ENCODE results near the gene AHCY.
A peak's percentile ranks its signal among the peaks of the same experiment; 100 is the strongest.
"Not testable (repeated sequence)": the region's sequence is repeated elsewhere in the genome, so short reads cannot be mapped to it uniquely, and the experiment has no call there.

AHCY gene

DNA sequence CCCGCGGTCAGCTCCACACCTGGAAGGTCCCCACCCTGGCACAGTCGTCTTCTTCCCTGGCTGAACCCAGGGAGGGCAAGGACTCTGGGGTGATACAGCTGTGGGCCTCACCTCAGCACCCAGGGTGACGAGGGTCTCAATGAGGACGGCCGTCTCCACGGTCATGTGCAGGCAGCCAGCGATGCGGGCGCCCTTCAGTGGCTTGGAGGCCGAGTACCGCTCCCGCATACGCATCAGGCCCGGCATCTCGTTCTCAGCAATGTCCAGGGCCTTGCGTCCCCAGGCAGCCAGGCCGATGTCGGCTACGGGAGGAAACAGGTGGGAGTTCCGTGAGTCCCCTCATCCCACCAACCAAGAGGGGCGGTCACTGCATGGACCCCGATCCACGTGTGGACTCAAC lies 7.9 kb downstream of the AHCY start:
- DNase-seq: no peak

DNA sequence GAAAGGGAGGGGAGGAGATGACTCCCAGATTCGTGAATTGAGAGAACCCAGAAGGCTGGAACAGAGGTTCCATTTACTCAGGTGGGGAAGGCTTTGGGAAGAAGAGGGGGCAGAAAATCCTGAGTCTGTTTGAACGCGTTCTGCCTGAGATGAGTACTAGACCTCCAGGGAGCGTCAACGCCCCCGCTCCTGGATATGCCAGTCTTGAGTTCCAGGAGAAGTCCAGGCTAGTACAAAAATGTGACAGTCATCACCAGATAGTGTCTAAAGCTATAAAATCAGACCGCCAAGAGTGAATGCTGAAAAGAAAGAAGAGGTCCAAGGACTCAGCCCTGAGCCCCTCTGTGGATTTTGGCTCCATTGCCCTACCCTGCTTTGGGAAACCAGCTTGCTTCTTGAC lies 8.6 kb downstream of the AHCY start:
- DNase-seq: no peak

DNA sequence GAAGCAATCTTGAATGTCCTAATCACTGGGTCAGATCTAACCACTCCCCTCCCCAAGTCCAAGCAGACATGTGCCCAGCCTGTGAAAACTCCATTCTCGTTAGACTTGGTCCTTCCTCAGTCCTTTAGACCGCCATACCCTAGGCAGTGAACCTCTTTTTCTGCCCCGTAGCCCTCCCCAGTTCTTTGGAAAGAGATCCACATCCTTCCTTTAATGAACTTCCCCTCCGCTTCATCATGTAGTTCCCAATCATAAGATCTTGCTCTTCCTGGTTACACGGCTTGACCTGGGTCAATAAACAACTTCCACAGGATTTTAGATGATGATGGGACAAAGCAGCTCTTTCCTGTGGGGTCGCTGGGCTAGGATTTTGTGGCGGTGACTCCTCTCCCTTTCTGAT lies 9.6 kb downstream of the AHCY start:
- DNase-seq: no peak

DNA sequence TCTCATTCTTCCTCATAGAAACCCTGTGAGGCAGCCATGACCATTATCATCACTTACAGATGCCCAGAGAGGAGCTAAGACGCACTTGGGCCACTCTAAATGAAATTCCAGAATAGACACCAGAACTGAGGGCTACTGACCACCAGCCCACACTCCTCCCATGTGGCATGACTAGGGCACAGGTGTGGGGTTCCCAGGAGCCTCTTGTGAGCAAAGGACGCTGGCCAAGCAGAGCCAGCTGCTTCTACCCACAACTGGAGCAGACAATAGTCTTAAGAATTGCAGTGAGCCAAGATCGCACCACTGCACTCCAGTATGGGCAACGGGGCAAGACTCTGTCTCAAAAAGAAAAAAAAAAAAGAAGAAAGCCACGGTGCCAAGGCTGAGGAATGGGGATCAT lies 10.0 kb downstream of the AHCY start:
- DNase-seq: no peak

DNA sequence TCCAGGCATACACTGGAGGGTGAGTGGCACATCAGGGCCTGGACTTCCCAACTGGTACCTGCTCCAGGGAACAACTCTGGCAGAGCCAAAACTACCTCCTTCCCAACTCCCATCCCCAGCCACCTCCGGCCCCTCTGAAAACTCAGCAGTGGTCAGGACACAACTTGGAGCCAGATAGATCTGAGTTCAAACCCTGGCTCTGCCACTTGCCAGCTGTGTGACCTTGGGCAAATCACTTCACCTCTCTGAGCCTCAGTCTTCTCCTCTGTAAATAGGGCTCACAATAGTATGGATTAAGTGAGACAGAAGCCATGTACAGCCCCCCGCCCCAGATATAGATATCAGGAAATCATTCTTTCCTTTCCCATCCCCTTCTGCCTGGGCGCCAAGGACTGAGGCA lies 10.7 kb downstream of the AHCY start:
- no peak for DNase-seq

DNA sequence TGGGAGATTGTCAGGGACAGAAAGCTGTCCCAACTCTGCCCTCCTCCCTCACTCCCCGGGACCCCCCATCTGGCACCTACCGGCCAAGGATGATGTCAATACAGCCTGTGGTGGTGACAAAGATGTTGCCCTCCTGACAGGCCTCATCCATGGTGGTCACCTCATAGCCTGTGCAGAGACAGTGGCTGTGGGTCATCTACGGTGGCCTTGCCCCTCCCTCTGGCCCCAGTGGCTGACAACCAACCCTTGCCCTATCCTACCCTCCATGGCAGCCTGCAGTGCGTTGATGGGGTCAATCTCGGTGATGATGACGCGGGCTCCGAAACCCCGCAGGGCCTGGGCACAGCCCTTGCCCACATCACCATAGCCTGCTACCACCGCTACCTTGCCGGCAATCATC lies 12.7 kb downstream of the AHCY start:
- no peak for DNase-seq

DNA sequence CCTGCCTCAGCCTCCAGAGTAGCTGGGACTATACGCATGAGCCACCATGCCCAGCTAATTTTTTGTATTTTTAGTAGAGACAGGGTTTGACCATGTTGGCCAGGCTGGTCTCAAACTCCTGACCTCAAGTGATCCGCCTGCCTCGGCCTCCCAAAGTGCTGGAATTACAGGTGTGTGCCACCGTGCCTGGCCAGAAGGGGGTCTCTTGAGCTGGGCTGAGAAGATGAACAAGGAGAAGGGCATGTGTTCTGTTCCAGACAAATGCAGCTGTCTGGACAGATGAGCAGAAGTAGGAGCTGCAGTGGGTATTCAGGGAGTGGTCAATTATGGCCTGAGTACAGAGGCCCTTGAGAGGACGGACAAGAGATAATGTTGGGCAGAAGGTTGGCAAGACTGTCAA lies 15.7 kb downstream of the AHCY start:
- DNase-seq: not testable (repeated sequence)

DNA sequence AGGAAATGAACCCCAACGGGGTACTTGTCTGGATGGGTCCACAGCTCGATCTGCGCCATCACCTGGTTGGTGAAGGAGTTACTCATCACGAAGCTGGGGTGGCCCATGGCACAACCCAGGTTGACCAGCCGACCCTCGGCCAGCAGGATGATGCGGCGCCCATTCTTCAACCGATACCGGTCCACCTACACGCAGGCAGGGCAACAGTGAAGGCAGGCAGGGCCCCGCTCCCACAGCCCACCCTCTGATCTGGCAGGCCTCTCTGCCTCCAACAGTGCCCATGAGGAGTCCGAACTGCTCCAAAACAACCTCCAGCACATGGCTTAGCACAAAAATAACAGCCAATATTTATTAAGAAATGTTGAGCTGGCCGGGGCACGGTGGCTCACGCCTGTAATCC lies 17.7 kb downstream of the AHCY start:
- no peak for DNase-seq

DNA sequence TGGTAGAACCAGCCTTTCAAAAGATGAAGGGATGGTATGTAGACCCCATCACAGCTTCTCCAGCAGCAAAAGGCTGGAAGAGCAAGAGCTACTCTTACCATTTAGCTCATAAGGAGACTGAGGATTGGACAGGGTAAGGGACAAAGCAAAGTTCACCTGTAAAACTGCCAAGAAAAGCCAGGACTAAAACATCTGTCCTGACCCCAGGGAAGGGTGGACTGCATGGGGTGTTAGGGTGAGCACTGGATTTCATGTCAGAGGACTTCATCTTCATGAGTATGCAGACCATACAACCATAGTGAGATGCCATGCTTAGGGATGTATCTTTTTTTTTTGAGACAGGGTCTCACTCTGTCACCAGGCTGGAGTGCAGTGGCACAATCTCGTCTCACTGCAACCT lies 19.3 kb downstream of the AHCY start:
- no peak for DNase-seq

DNA sequence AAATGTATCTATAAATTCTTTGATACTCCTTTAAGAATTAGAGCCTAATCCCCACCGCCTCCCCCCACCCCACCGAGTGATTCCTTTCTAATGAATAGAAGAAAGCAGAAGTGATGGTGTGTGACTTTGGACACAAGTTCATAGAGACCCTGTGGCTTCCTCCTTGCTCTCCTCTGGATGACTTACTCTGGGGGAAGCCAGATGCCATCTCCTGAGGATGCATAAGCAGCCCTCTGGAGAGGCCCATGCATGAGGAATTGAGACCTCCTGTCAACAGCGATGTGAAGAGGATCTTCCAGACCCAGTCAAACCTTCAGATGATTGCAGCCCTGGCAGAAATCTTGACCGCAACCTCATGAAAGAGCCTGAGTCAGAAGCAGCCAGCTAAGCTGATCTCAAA lies 21.1 kb downstream of the AHCY start:
- no peak for DNase-seq

DNA sequence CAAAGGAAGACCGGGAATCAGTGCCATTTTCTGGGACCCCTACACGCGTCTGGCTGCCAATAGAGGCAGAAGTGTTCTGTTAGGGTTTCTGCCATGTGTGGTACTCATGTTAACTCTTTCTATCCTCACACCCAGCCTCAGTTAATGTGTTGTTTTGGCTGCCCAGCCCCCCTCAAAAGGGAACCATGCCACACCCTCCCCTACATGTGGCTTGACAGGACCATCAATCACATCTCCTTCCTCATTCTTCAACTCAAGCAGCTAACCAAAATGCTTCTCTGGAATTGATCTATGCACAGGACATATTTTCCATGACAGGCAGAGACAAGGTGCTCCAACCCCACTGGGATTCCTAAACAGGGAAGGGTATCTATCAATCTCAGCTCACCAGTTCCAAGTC lies 22.0 kb downstream of the AHCY start:
- no peak for DNase-seq

DNA sequence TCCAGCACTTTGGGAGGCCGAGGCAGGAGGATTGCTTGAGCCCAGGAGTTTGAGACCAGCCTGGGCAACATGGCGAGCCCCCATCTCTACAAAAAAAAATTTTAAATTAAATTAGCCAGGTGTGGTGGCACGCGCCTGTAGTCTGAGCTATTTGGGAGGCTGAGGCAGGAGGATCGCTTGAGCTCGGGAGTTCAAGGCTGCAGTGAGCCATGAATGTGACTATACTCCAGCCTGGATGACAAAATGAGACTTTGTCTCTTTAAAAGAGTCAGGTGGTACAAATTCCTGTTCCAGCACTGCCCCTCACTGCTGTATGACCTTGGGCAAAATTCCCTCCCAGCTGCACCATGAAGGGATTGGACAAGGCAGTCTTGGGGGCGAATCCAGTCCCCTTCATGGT lies 28.5 kb downstream of the AHCY start:
- no peak for DNase-seq

DNA sequence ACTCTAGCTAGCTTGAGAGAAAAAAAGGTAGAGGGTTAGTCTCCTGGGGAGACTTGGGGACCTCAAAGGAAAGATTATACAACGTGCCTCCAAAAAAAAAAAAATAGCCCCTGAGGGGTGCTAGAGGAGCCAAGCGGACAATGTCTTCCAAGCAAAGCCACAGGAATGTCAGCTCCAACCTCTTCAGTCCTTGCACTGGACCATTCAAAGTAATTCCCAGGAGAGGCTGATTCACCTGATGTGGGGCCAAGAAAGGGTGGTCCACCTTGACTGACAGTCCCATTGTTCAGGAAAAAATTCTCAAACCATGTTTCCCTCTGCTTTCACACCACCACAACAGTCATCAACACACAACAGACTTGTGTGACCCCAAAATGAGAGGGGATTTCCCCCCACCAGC lies 31.2 kb downstream of the AHCY start:
- DNase-seq: no peak

DNA sequence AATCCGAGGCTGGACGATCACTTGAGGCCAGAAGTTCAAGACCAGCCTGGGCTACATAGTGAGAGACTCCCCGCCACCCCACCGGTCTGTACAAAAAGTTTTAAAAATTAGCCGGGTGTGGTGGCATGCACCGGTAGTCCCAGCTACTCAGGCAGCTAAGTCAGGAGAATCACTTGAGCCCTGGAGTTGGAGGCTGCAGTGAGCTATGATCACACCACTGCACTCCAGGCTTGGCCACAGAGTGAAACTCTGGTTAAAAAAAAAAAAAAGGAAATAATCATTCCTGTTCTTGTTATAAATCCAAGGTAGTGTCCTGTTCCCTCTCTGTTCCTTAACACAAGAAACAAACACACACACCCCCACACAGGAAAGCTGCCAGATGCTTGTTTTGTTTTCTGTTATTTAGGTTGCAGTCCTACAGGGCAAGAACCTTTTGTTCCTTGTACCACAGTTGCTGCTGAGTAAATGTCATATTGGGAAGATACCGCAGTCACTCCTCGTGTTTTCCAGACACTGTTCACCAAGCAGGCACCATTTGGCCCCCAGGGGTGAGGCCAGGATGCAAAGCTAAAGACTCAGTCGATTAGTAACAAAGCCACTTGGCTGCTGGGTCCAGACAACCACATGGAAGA lies 33.0 kb downstream of the AHCY start:
- DNase-seq: no peak

DNA sequence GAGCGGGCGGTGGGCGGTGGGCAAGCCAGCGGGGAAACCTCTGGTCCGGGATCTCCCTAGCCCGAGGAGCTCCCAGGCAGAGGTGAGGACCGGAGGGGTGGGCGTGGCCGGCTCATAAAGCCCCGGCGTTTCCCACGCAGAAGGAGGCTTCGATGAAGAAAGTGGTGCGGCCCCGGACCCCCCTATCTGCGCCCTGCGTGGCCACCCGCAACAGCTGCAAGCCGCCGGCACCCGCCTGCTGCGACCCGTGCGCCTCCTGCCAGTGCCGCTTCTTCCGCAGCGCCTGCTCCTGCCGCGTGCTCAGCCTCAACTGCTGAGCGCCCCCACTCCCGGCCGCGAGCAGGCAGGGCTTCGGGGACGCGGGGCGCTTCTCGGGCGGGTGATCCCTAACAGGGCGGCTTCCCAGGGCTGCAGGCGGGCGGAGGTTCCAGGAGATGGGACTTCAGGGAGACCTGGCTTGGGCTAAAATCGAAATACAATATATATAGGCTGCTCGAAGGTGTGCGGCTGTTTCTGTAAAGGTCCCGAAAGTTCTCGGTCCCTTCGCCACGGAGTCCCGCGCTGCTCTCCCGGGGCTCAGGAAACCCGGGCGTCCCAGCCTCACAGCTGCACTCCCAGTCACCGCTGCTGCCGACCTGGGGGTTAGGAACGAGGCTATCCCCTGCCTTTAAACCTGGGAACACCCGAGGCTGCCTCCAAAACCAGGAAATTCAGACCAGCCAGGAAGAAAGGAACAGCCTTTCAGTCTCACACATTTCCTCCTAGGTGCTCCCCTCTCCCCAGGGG lies 34.1 kb downstream of the AHCY start:
- peak; percentile 72 for DNase-seq

DNA sequence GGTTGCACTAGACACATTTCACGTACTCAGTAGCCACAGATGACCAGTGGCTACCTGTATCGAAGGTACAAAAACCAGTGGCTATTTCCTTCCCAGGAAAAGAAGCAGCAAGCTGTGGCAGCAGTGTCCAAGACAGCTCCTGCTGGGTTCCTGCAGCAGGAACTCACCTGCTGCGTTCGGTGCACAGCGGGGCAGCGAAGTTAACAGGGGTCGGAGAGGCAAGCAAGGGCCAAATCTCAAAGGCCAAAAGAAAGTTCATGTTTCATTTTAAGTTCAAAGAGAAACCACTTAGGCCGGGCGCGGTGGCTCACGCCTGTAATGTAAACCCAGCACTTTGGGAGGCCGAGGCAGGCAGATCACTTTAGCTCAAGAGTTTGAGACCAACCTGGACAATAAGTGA lies 35.0 kb downstream of the AHCY start:
- peak; percentile 38 for DNase-seq

DNA sequence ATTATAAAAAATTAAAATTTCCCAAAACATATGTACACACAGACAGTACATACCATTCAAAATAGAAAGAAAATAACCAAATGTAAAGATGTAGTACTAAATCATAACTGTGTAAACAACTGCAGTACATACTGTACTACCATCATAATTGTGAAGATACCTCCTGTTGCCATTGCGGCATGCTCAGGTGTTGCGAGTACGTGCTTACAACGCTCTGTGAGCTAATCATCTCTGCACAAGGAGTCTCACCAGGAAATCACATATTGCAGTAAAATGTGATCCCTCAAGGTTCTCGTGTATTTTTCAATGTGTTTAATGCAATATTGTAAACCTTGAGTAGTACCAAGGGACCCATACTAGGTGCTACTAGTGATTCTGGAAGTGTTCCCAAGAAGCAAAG lies 39.0 kb downstream of the AHCY start:
- DNase-seq: no peak

DNA sequence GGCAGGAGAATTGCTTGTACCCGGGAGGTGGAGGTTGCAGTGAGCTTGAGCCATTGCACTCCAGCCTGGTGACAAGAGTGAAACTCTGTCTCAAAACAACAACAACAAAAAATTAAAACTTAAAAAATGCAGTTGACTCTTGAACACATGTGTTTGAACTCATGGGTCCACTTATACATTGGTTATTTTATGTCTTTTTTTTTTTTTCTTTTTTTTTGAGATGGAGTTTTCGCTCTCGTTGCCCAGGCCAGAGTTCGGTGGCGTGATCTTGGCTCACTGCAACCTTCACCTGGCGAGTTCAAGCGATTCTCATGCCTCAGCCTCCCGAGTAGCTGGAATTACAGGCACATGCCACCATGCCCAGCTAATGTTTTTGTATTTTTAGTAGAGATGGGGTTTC lies 39.7 kb downstream of the AHCY start:
- DNase-seq: not testable (repeated sequence)

DNA sequence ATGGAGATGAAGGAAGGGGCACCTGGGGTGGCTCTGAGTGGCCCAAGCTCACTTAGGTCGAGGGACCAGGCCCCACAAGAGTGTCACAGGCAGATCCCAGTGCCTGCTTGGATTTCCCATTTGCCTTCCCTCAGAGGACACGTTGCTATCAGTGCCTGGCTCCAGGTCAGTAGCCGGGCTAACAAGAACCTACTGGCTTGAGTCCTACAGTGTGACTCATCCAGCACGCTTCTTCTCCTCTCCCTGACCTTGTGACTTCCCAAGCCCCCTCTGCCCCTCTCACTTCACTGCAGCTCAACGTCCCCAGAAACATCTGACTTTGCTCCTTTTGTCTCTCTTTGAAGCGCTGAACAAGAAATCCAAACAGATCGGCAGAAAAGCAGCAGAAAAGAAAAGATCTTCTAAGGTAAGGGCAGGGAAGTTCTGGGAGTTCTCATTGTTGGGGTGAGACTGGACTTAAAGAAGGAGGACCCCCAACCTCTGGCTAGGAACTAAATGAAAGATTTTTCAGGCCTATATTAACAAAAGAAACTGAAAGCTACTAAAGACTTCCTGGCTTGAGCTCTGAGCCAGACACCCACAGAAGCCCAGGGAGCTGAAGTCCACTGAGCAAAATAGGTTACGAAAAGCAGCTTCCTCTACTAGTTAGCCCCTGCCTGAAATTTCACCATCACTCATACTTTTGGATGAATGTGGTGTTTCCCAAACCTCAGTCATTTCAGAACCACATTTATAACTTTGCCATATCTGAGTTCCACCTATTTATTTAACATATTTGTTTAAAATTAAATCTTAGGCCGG lies 40.5 kb downstream of the AHCY start:
- peak; percentile 77 for DNase-seq

DNA sequence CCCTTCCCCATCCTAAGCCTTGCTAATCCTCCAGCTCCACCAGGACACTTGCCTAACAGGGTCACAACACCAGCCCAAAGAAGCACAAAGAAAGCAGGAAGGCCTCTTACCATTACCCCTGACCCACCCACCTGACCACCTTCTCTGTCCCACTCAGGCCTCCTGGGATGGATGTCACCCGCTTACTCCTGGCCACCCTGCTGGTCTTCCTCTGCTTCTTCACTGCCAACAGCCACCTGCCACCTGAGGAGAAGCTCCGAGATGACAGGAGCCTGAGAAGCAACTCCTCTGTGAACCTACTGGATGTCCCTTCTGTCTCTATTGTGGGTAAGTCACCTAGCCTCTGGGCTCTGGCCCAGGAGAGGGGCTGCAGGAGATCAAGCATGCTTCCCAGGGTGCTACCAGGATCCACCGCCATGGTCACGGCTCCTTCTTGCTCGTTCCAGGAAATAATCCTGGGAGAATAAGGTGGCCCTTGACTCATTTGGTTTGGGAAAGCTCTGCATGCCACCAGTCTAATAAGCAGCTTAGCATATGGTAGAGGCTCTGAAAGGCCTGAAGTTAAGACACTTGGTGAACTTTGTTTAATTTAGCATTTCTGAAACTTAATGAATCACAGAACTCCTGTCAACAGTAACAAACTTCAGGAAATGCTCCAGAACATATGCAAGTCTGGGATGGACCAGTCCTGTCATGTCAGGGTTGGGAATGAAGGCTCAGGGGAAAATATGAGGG lies 42.8 kb downstream of the AHCY start:
- no peak for DNase-seq

DNA sequence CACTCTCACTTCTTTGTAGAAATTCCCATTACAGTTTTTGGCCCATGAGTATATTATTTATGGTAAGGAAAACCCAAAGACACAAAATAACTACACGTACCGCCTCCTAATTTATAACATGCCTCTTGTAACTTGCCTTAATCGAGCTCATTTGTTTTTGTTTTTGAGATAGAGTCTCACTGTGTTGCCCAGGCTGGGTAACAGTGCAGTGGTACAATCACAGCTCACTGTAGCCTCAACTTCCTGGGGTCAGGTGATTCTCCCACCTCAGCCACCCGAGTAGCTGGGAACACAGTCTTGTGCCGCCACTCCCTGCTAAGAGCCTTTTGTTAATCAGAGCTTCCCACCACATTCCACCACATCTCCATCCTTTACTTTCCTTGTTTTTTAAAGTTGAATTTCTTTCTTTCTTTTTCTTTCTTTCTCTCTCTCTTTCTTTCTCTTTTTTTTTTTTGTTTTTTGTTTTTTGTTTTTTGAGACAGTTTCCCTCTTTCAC lies 46.5 kb downstream of the AHCY start:
- DNase-seq: no peak

DNA sequence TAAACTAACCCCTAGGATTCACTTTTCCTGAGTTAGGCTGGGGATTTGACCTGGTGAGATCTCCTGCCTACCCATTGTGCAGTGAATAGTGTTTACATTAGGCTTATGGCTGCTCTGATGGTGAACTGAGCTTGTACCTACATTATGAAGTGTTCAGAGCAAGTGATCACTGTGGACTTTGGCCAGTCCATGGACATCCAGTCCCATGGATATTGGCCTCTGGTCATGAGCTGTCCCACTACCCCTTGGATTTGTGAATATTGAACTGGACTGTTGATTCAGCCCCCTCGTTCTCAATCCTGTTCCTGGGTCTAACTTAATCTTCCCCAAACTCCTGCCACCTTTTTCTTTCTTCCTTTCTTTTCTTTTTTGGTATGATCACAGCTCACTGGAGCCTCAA lies 48.2 kb downstream of the AHCY start:
- DNase-seq: no peak

DNA sequence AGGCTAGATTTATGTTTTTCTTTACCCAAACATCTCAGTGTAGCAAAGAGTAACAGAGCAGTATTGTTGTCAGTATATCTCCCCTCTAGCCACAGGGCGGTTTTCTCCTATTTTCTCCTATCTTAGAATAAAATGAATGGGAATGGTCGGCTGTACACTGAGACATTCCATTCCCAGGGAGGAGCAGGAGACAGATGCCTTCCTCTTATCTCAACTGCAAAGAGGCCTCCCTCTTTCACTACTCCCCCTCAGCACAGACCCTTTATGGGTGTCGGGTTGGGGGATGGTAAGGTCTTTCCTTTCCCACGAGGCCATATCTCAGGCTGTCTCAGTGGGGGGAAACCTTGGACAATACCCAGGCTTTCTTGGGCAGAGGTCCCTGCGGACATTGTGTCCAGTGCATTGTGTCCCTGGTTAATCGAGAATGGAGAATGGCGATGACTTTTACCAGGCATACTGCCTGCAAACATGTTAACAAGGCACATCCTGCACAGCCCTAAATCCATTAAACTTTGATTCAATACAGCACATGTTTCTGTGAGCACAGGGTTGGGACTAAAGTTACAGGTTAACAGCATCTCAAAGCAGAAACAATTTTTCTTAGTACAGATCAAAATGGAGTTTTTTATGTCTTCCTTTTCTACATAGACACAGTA lies 50.6 kb downstream of the AHCY start:
- DNase-seq: peak; percentile 57
